SH-SY5Y (cell line): ENCODE results near the gene SLC38A11.

Source experiments
- GATA2 ChIP-seq: IDR thresholded peaks from 2 replicates; pipeline ENCODE4 v1.6.1; 2011; ENCODE audit warnings: mild to moderate bottlenecking, low read depth, low read length
- GATA3 ChIP-seq: IDR thresholded peaks from 2 replicates; pipeline ENCODE4 v1.6.1; 2011; ENCODE audit warnings: low read depth, mild to moderate bottlenecking, low read length, moderate library complexity

GRCh38 chr2:164911832-164912231, 43.5 kb downstream of the SLC38A11 start:
- TF ChIP-seq GATA3, result no peak
- no peak for TF ChIP-seq GATA2
